HG03280 (cell line): ENCODE data around the gene RELT.

Source experiments
- ATAC-seq: cut with Tn5 transposase; IDR thresholded peaks from one replicate; pipeline ENCODE4 v1.9.1; 2021; ENCODE audit warnings: mild to moderate bottlenecking, moderate library complexity; ENCODE audit not compliant: unreplicated experiment

The RELT gene

GRCh38 chr11:73389916-73390315, 13.7 kb downstream of the RELT start:
- ATAC-seq: no peak

GRCh38 chr11:73390601-73391565, 14.7 kb downstream of the RELT start:
- ATAC-seq: no peak

- no peak for ATAC-seq
Observed at GRCh38 chr11:73391665-73392064, 15.5 kb downstream of the RELT start.

GRCh38 chr11:73392108-73393010, 16.2 kb downstream of the RELT start:
- no peak for ATAC-seq

- ATAC-seq: no peak
Observed at GRCh38 chr11:73393011-73393380, 16.8 kb downstream of the RELT start.

- no peak for ATAC-seq
Observed at GRCh38 chr11:73393479-73394415, 17.5 kb downstream of the RELT start.

GRCh38 chr11:73394416-73395296, 18.5 kb downstream of the RELT start:
- ATAC-seq: no peak

- ATAC-seq: no peak
Observed at GRCh38 chr11:73395297-73396208, 19.4 kb downstream of the RELT start.

GRCh38 chr11:73396251-73396930, 20.2 kb downstream of the RELT start:
- no peak for ATAC-seq

GRCh38 chr11:73396985-73397384, 20.8 kb downstream of the RELT start:
- ATAC-seq: no peak

- ATAC-seq: no peak
Observed at GRCh38 chr11:73397468-73398131, 21.4 kb downstream of the RELT start.

GRCh38 chr11:73398132-73398526, 21.9 kb downstream of the RELT start:
- ATAC-seq: no peak

- ATAC-seq: no peak
Observed at GRCh38 chr11:73398721-73399120, 22.5 kb downstream of the RELT start.

GRCh38 chr11:73399159-73399590, 23.0 kb downstream of the RELT start:
- no peak for ATAC-seq

GRCh38 chr11:73399636-73400035, 23.4 kb downstream of the RELT start:
- no peak for ATAC-seq

- ATAC-seq: no peak
Observed at GRCh38 chr11:73400293-73400692, 24.1 kb downstream of the RELT start.

- no peak for ATAC-seq
Observed at GRCh38 chr11:73401217-73401923, 25.2 kb downstream of the RELT start.
